ENCODE measurements around the gene FGFBP2.
"Not testable (repeated sequence)": the region's sequence is repeated elsewhere in the genome, so short reads cannot be mapped to it uniquely, and the experiment has no call there.

Gene FGFBP2

GRCh38 chr4:15926486-15926885 is 36.5 kb downstream of the FGFBP2 start:
- no peak for DNase-seq

DNA sequence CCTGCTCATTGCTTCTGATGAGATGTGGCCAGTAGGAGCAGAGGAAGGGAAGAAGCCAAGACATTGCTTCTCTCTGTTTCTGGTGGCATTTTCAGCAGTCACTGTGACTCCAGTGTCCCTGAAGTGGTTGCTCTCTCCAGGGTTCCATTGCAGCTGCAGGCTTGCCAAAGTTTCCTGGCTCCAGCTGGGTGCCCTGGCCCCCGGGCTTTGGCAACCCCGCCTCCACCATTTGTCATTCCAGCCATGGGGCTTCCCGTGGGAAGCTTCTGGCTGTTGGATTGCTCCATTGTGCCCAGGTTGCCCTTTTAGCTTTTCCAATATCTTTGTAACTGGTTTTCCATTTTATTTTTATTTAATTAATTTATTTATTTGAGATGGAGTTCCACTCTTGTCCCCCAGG is 37.1 kb downstream of the FGFBP2 start:
- no peak for DNase-seq

- DNase-seq, result no peak
These were observed 41.4 kb downstream of the FGFBP2 start for GRCh38 chr4:15921592-15921932.

DNA sequence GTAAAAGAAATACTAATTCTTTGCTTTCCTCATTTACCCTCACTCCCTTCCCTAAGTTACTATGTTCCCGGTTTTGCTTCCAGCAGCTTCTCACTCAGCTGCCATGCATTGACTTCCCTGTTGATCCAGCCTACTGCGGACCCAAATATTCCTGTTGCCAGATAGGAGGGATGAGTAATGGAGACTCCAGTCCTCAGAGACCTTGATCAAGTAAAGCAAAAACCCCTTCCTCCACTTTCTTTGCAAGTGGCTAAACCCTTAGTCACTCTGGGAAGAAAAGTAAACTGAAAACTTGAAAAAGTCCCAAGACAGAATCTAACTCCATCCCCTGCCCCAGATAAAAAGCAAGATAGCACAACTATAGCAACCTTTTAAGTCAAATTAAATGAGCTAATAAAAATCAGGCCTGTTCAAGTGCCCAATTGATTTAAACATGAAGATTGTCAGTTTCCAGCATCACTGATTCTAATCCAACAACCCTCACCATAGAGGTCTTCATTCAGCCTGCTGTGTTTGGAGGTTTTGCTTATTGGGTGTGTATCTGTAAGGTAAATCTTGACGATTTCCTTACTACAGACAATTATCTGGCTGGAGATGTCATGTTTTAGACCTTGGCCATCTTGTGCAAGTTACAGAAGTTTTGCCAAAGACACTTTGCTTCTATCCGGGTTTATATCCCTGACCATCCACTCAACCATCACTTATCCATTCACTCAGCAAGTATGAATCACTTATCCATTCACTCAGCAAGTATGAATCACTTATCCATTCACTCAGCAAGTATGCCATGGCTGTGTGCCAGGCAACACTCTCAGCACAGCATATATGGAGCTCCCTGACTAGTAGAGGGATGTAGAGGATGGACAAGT is 42.0 kb downstream of the FGFBP2 start:
- no peak for DNase-seq

GRCh38 chr4:15918484-15919129 is 44.4 kb downstream of the FGFBP2 start:
- DNase-seq, result no peak

- DNase-seq, result no peak
These were observed 45.7 kb downstream of the FGFBP2 start for GRCh38 chr4:15917297-15917696.

DNA sequence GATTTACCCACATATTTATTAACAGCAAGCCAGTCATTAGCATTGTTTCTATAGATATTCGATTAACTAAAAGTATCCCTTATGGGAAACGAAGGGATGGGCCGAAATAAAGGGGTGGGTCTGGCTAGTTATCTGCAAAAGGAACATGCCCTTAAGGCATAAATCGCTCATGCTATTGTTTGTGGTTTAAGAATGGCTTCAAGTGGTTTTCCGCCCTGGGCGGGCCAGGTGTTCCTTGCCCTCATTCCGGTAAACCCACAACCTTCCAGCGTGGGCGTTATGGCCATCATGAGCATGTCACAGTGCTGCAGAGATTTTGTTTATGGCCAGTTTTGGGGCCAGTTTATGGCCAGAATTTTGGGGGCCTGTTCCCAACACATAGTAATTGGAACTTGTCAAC is 46.6 kb downstream of the FGFBP2 start:
- DNase-seq, result not testable (repeated sequence)

GRCh38 chr4:15914736-15915135 is 48.2 kb downstream of the FGFBP2 start:
- DNase-seq, result no peak

- DNase-seq, result no peak
These were observed 48.7 kb downstream of the FGFBP2 start for GRCh38 chr4:15914291-15914690.

GRCh38 chr4:15913631-15913970 is 49.4 kb downstream of the FGFBP2 start:
- DNase-seq, result no peak

DNA sequence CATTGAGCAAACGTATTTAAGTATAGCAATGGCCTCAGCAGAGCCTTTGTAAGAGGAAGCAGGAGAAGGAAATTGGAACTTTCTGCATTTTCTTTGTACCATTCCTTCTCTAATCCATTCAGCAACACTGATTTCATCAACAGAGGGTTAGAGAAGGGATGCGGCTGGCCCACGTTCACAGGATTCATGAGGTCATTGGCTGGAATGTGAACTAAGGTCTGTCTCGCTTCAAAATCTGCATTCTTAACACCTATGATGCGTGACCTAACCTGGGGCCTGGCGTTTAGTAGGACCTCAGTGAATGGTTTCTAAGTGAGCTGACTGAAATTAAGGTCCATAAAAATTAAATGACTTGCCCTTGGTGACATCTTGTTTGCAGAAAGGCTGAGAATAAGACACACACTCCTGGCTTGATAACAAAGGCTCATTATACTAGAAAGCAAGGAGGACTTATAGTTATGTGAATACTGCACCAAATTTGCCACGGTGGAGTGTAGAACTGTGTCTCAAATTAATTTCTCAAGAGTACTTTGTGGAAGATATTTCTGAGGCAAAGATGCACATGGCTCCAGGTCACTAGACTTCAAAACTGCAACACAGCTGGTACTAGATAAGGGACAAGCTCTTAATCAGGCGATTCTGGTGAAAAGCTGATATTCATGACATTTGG is 49.9 kb downstream of the FGFBP2 start:
- DNase-seq, result no peak

GRCh38 chr4:15912236-15912635 is 50.7 kb downstream of the FGFBP2 start:
- DNase-seq, result no peak
